ENCODE results near the gene B3GNT7.
"Not testable (repeated sequence)": the region's sequence is repeated elsewhere in the genome, so short reads cannot be mapped to it uniquely, and the experiment has no call there.

B3GNT7 gene

DNA sequence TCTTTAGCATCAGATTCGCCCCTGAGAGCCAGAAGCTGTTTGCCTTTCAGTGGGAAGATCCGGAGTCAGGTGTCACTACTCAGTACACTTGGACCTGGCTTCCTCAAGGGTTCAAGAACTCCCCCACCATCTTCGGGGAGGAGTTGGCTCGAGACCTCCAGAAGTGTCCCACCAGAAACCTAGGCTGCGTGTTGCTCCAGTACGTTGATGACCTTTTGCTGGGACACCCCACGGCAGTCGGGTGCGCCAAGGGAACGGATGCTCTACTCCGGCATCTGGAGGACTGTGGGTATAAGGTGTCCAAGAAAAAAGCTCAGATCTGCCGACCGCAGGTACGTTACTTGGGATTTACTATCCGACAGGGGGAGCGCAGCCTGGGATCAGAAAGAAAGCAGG lies 8.7 kb downstream of the B3GNT7 start:
- DNase-seq: not testable (repeated sequence)

DNA sequence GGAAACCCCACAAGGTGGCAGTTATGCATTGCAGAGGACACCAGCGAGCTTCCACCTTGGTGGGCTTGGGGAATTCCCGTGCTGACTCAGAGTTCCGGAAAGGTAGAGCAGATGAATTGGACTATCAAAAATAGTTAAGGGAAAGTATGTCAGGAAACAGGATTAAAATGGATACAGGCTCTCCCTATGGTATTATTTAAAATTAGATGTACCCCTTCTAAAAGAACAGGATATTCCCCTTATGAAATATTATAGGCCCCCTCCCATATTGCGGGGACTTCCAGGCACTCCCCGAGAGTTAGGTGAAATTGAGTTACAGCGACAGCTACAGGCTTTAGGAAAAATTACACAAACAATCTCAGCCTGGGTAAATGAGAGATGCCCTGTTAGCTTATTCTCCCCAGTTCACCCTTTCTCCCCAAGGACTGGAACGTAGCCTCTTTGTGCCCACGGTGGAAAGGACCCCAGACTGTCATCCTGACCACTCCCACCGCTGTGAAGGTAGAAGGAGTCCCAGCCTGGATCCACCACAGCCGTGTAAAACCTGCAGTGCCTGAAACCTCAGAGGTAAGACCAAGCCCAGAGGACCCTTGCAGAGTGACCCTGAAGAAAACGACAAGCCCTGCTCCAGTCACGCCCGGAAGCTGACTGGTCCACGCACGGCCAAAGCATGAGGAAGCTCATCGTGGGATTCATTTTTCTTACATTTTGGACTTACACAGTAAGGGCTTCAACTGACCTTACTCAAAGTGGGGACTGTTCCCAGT lies 10.3 kb downstream of the B3GNT7 start:
- DNase-seq: not testable (repeated sequence)

DNA sequence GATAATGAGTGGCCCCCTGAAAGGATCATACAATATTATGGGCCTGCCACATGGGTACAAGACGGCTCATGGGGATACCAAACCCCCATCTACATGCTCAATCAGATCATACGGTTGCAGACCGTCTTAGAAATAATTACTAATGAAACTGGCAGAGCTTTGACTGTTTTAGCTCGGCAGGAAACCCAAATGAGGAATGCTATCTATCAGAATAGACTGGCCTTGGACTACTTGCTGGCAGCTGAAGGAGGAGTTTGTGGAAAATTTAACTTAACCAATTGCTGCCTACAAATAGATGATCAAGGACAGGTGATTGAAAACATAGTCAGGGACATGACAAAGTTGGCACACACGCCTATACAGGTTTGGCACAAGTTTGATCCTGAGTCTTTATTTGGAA lies 12.2 kb downstream of the B3GNT7 start:
- DNase-seq: not testable (repeated sequence)

DNA sequence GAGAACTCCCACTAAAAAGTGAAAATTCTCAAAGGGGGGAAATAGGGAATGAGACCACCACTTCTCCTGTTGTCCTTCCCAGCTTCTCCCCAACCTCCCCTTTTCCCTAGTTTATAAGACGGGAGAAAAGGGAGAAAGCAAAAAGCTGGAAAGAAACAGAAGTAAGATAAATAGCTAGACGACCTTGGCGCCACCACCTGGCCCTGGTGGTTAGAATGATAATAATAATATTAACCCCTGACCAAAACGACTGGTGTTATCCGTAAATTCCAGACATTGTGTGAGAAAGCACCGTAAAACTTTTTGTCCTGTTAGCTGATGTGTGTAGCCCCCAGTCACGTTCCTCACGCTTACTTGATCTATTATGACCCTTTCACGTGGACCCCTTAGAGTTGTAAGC lies 12.8 kb downstream of the B3GNT7 start:
- DNase-seq: not testable (repeated sequence)

DNA sequence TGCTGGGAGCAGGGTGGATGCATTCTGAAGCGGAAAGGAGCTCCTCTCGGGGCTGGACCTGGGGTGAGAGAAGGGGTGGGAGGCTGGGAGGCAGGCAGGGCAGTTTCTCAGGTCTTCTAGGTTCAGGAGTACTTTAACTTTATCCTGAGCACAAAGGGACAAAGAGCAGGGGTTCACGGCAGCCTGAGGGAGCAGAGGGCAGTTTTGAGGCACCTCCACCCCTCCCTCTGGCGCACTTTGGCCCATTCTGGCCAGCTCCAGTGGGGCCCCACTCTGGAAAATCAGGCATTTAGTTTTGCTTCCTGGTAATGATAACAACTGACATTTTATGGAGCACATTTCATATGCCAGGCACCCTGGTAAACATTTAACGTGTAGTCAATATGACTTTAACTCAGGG lies 14.3 kb downstream of the B3GNT7 start:
- DNase-seq: no peak

DNA sequence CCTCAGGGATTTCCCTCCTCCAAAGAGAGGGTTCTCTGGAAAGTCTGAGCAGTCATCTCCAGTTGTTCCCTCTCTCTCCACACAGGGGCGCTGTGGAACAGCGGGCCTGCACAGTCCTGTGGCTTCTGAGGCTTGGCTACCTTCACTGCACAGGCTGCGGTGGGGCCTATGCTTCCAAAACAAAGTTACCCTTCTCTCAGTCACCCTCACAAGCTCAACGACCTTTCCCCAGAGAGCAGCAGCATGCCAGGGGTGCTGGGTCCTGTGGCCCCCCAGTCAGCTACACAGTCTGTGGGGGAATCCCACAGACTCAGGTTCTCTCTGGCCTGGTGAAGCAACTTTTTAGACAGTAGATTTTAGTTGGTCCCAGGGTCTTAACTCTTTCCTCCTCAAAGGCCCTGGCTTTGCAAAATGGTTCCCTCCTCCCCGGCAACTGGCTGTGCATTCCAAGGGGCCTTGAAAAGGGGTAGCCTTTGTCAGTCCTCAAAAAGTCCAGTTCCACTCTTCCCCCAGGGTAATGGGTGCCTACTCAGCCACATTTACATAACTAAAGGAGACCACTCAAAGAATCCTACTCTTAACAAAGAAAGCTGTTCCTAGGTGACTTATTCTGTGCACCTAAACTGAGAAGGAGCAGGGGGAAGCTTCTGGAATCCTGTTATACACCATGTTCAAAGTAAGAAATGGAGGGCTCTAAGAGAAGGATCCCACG lies 14.9 kb downstream of the B3GNT7 start:
- DNase-seq: peak in 1 of 2 donors; percentile 19

DNA sequence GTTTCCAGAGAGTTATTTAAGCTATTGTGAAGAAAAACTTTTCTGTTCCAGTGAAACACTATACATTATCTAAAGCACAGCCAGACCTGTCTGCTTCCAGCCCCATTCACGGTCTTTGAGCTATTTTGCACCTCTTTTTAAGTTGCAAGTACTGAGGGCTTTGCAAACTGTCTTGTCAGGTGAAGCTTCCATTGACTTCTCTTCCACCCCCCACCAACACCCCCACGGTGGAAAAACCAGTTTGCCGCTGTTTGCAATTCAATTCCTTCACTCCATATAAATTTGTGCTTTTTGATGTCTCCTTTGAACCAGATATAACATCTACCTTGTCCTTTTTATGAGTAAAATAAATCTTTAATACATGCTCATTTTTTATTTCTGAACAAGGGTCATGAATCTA lies 15.7 kb downstream of the B3GNT7 start:
- DNase-seq: no peak

DNA sequence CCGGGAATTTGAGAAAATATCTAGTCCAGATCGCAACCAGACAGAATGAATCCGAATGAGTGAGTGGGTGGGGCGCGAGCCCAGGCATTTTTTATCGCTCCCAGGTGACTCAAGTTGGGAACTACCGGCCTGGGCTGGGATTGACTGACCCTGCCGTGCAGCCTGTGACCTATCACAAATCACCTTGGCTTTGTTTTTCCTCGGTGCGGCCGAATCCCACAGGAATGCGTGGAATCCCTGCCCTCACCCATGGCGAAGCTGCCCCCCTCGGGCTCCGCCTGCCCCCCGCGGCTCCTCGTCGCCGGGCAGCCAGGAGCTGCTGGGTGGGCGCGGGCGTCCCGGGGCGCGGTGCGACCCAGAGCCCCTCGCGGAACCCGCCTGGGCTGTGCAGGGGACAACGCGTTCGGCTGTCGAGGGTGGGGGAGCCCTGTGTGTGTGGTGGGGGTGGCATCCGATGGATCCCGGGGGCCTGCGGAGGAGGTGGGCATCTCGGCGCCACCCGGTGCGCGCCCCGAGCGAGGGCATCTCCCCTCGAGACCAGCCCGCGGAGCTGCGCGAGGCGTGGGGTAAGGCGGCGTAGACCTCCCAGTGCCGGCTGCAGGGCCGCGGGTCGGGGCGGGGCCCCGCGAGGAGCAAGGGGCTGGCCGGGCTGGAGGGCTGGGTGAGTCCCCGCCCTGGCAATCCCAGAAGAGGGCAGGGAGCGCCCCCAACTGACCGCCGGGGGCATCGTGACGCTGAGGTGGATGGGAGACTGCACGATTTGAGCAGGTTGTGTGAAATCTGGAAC lies 16.5 kb downstream of the B3GNT7 start:
- DNase-seq: peak; percentile 72 to 76

DNA sequence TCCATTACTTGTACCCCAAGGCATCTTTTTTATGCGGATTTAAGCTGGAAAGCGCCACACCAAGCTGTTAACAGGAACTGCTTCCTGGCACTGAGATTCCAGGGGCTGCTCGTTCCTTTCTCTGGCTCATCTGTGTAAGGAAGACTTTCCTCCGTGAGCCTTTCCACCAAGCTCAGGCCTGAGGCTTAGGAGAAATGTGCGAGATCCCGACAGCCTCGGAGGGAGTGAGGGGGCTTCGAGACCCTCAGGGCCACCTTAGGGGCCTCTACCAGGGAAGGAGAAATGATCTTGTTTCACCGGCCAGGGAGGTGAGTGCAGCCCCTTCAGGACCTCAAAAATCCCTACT lies 17.1 kb downstream of the B3GNT7 start:
- no peak for DNase-seq

DNA sequence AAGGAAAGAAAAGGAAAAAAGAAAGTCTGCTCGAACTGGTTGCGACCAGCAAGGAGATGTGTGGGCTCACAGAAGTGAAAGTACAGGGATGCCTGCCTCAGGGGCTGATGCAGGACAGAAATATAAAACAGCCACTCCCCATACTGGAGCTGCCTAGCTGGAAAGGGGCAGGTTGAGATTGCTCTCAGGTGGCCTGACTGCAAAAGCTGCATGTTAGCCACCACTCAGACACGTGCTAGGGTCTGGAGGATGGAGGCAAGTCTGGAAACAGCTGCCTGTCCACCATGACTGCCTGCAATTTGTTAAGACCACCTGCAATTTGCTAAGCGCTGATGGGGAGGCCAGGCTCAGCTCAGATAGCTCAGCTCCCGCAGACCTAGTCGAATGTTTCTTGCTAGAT lies 17.9 kb downstream of the B3GNT7 start:
- no peak for DNase-seq

DNA sequence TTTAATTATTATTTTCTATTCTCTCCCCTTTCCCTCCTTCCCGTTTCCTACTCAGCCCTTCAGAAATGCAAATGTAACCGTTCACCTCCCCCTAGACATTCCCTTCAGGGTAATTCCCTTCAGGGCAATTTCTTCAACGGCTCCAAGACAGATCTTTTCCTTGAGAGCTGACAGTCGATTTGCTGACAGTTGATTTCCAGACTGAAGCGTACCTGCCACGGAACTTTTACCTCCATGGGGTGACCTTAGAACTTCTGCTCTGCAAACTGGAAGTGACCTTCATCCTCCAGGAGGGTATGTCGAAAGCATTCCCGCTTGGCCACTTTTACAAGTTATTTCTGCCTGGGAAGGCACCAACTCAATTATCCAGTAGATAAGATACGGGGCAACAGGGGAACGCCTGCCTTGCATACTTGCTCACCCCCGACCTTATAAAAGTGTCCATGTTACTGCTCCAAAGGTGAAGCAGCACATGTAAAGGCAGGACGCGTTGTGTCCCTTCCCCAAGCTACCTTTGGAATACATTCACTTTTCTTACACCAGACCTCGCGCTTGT lies 18.5 kb downstream of the B3GNT7 start:
- no peak for DNase-seq

DNA sequence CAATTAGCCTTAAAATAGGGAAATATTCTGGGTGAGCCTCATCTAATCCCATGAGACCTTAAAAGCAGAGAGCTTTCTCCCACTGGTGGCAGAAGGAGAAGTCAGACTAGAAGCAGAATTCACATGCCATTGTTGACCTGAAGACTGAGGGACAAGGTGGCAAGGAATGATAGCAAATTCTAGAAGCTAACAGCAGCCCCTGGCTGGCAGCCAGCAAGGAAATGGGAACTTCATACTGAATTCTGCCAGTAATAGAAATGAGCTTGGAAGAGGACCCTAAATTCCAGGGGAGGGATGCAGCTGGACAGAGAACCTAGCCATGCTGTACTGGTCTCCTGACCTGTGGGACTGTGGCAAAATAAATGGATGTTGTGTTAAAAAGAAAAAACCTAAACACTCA lies 19.5 kb downstream of the B3GNT7 start:
- DNase-seq: no peak

DNA sequence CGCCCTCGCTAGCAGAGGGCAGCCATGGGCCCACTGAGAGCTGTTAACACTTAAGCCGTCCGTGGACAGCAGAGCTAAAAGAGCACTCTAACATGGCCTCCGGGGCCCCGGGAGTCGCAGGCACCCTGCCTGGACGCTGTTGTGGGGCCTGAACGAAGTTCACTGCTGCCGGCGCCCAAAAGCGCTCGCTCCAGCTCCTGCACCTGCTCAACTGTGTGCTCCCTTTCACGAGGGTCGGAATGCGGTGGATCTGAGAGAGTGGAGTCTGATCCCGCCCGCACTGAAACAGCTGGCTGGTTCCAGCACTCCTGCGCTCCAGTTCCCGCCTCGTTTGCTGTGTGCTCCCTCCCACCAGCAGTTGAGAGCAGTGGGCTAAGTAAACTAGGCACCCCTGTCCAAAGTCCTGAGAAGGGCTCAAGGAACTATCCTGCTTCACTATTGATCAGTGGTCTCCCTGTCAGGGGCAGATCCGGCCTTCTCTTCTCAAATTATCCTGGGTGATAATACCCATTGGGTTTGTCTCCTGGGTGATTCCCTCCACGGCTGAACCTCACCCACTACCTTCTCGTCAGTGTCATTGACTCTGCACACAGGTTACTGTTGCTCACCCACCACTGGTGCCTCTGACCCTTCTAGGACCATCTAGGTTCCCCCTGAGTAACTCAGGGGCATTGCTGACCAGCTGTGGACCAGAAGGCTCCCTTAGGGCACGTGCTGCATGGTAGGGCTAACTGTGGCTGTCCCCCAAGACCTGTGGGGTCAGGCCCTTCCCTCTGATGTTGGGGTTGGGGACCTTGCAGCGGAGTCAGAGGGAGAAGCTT lies 23.5 kb downstream of the B3GNT7 start:
- no peak for DNase-seq

DNA sequence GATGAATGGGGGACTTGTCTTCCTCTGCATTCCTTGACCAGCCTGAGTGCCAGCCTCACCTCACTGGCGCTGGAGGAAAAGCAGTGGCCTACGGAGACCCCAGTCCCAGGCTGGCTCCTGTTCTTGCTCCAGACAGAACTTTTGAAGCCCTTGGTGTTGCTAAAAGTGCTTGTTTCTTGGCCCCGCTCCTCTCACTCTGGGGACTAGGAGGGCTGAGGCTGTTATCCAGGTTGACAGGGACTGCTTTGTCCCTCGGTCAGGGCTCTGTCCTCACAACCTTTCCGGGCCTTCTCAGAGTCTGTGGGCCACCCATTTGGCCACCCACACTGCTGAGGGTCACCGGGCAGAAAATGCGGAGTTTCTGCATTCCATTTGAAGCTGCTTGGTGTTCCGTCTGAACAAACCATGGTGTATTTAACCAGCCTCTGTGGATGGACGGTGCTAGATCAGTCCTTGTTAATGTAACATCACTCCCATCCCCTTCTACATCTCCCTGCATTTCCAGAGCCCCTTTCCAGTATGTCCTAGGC lies 25.6 kb downstream of the B3GNT7 start:
- DNase-seq: no peak

DNA sequence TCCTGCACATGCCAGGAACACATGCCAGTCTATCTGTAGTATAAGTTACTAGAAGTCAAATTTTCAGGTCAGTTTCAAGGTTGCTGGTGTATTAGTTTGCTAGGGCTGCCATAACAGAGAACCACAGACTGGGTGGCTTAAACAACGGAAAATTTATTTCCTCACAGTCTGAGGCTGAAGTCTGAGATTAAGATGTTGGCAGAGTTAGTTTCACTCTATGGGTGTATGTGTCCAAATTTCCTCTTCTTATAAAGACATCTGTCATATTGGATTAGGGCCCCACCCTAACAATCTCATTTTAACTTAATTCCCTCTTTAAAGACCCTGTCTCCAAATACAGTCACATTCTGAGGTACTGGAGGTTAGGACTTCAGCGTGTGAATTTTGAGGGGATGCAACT lies 26.5 kb downstream of the B3GNT7 start:
- DNase-seq: no peak

DNA sequence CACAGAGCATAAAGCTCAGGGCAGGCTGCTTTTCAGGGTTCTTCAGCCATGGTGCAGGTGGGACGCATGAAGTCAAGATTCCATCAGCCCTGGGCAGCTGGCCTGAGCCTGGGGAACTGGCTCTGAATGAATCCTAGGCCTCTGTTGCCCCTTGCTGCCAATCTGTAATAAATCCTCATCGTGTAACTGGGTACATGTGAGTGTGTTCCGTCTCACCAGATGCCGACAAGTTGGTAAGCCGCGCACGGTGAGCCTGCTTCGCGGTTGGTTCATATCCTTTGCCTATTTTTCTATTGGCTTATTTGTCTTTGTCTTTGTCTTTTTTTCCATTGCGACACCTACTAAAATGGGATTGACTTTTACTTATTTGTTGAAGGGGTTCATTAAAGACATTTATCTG lies 27.7 kb downstream of the B3GNT7 start:
- no peak for DNase-seq

DNA sequence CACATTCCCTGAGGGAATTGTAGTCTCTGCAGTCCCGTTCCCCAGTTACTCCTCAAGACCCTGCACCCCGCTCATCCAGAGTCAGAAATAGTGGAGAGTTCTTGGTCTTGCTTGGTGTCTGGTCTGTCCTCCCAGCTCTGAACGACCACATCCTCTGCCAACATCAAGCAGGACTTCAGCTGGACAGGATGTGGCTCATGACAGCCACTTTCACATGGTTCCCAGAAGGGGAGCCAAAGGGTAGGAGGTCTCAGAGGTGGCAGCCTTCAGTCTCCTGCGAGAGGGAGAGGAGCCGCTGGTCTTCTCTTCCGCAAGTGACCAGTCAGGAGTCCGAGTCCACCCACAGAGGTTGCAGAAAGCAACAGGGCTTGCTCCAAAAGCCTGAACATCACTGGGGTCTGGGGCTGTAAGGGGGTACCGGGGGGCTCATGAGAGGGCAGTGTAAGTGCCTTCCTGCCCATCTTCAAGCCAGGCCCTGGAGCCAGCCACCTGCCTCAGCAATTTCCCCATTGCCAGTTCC lies 29.8 kb downstream of the B3GNT7 start:
- no peak for DNase-seq

DNA sequence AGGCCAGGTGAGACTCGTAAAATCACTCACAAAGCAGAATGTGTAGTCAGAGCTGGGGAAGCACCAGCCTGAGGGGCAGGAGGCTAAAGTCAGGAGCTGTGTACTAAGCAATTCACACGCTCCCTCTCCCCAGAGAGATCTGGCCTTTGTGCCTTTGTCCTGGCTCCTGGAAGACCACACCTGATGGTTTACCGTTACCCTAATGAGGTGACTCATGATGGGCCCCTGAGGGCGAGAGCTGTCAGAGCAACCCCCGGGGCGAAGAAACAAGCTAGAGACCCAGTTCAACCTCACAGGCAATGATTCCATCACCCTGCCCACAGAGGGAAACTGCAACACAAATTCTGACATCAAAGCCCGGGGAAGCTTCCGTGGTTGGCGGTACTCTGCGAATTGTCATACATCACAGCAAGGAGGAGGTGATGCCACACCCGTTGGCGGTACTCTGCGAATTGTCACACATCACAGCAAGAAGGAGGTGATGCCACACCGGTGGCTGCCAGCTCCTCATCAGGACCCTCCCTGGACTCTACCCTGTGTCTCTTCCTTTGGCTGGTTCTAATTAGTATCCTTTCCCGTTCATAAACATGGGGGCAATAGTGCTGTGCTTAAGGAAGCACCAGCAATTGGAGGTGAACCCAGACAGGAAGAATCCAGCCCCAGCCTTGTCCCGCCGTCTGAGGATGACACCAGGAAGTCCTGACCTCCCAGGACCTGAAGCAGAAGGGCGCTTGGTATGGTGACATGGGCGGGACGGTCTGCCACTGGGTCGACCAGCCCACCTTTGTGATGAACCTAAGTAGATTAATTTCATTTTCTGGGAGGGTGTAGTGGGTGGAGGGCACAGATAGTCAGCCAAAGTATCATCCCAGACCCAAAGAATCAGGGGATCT lies 30.5 kb downstream of the B3GNT7 start:
- no peak for DNase-seq

DNA sequence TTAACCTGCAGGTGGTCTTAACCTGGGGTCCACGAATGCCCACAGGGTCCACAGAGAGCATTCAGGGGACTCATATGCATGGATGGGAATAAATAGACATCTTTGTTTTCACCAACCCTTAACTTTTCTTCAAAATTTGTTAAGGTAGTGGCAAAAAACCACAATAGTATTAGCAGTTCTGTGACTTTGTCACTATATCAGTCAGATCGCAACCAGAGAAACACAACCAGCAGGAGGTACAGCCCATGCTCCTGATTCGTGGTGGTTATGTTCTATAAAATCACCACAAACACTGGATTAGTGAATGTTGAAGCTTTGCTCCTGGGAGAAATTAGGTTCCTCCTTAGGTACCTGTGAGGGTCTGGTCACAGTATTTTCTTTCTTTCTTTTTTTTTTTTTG lies 31.6 kb downstream of the B3GNT7 start:
- DNase-seq: no peak

DNA sequence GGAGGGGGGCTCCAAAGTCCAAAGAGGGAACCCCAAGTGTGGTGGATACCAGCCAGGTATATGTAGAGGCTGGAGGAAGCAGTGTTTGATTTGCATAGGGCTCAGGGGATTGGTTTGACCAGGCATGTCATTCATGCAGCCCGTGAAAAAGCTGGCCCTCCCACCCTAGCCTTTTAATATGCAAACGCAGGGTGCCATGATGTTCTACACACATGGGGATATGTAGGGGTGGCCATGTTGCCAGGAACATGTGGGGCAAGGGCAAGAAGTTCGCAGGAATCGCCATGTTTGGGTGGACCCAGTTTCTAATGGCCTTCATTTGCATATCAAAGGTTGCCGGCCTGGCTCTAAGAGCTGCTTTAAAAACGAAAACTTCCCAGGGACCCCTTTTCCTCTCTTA lies 33.6 kb downstream of the B3GNT7 start:
- DNase-seq: no peak

DNA sequence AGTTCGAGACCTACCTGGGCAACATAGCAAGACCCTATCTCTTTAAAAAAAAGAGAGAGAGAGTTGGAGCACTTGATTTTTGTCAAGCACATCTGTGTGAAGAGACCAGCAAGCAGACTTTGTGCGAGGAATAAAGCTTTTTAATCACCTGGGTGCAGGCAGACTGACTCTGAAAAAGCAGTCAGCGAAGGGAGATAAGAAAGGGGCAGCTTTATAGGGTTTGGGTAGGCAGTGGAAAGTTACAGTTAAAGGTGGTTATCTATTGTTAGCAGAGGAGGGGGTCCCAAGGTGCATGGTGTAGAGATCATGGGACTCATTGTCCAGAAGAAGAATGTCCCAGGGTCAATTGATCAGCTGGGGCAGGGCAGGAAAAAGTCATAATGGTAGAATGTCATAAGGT lies 34.4 kb downstream of the B3GNT7 start:
- DNase-seq: no peak

Data from inflammatory macrophage (primary cell).